Fibroblast of skin of abdomen (primary cell): ENCODE measurements around the gene KCTD8. TPM values are rescaled to one million over a fixed set of nuclear protein-coding genes. Genes with fewer than 3 reads are reported as not detected.

Experiments
- DNase-seq: peaks from one replicate; pipeline ENCODE4 v3.0.0-alpha.2; 2013
- polyA plus RNA-seq, 2 experiments: library from polyadenylated mRNA; unstranded; fragments of 120-200 nt; gene quantifications; one replicate each; pipeline ENCODE4 v1.2.1, GENCODE V29; 2013; ENCODE audit not compliant: insufficient read length in 2 of 2

Gene KCTD8
- polyA plus RNA-seq (2013, experiment 1 of 2; ENCODE audit: insufficient read length) = not detected
- 0.06 TPM for polyA plus RNA-seq (2013, experiment 2 of 2; ENCODE audit: insufficient read length)

DNA sequence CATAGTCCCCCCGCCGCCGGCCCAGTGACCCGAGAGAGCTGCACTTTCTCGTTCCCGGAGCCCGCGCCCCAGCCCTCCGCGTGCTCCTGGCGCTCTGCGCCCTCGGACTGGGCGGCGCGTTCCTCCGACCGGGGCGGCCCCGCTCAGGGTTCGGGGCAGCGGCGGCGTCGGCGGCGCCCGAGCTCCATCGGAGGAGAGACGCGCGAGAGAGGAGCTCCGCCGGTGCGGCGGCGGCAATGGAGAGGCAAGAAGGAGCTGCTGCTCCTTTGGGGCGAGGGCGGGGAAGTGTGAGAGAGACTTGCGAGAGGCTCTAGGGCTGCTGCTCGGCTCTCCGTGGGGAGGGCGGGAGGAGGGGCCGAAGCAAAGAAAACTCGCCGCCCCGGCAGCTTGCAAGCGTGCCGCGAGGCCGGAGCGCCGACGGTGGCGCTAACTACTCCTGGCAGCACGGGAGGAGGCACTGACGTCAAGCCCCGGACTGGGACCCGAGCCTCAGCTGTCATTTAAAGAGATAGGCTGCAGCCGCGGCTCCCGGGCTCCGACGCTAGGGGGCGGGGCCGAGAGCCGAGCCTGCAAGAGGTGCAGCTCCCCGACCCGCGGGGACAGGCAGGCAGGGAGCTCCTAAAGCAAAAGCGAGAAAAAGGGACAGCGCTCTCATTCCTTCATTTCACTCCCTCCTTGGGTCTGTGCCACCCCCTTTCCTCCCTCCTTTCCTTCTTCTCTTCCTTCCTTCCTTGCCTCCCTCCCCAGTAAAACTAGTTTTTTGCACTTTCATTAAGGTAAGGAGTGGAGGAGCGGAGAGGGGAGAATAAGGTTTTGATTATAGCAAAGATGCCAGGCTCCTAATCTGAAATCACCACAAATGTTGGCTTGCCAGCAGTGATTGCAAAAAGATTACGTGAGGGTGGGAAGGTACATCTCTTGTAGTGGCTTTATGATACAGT lies at the start of gene KCTD8:
KCTD8 (minus strand) TSS at position 289 of the 941 bp plus-strand sequence.
- DNase-seq = peak; percentile 57

- DNase-seq = no peak
Measured at GRCh38 chr4:44494810-44495701, 46.4 kb upstream of the KCTD8 start.

DNA sequence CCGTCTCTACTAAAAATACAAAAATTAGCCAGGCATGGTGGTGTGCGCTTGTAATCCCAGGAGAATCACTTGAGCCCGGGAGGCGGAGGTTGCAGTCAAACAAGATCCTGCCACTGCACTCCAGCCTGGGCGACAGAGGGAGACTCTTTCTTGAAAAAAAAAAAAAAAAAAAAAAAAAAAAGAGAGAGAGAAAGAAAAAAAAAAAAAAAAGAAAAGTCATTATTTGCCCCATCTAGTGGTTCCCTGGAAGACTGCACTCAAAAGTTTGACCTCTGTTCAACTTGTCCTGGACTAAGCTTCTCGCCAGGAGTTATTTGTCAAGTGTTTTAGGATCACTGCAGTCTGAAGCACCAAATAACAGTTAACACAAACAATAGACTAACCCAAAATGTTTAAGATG lies 45.3 kb upstream of the KCTD8 start:
- DNase-seq = no peak

DNA sequence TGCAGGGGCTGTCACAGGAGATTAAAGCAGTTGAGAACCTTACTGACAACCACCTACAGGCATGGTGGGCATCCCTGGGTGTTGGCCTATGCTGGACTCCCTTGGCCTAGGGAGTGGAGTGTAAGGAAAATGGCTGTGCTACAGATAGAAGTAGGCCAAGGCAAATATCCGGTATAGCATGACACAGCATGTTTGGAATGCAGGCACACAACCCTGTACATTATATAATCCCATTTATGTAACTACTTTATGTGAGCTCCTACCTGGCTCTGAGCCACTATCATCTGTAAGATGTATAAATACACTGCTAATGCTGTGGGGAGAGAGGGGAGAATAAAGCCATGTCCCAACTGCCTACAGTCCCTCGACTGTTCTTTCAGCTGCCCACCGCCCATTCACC lies 38.7 kb upstream of the KCTD8 start:
- DNase-seq = no peak

- no peak for DNase-seq
Measured at GRCh38 chr4:44479731-44480130, 31.1 kb upstream of the KCTD8 start.

- no peak for DNase-seq
Measured at GRCh38 chr4:44462259-44462658, 13.7 kb upstream of the KCTD8 start.

GRCh38 chr4:44447563-44448504 lies 775 bp downstream of the KCTD8 start:
- no peak for DNase-seq

GRCh38 chr4:44446801-44447562 lies 1.6 kb downstream of the KCTD8 start:
- no peak for DNase-seq

GRCh38 chr4:44446191-44446590 lies 2.4 kb downstream of the KCTD8 start:
- DNase-seq = no peak

- no peak for DNase-seq
Measured at GRCh38 chr4:44438687-44439086, 9.9 kb downstream of the KCTD8 start.

DNA sequence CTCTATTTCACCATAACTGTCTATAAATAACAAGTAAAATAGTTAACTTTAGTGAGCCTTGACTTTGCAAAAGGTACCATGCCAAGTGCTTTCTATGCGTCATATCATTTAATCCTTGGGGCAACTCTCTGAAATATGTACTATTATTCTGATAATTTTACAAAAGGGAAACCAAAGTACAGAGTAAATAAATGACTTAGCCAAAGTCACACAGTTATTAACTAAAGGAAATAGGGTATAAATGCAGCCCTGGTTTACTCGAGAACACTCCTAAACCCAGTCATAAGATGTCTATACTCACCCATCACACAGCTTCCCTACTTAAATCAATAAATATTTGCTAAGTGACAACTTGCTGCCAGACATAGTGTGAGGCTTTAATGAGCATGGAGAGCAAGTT lies 14.4 kb downstream of the KCTD8 start:
- DNase-seq = no peak

DNA sequence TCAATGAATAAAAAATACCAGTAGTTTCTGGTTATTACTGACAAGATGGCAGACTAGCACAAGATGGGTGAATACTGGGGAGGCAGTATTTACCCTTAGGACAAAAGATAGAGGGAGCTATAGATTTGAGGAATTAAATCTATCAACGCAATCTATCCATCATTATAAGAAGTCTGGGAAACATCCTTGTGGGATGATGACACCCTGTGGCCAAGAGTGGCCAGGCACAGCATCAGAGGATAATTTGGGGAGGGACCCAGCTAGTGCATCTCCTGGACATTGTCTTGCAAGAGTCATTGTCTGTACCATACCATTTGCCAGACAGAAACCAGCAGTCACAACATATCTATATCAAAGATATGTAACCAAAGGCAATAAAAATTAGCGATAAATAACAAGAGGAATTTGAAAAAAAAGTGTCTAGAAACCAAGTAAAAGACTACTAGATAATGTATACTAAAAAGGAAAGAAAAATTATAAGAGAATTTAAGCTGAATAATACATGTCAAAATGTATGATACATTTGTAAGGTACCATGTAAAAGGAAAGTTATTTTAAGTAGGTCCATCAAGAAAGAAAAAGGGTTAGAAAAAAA lies 22.9 kb downstream of the KCTD8 start:
- DNase-seq = no peak

GRCh38 chr4:44422912-44423311 lies 25.7 kb downstream of the KCTD8 start:
- no peak for DNase-seq

- DNase-seq = no peak
Measured at GRCh38 chr4:44421330-44422065, 27.1 kb downstream of the KCTD8 start.

- no peak for DNase-seq
Measured at GRCh38 chr4:44415251-44415650, 33.4 kb downstream of the KCTD8 start.

- DNase-seq = no peak
Measured at GRCh38 chr4:44368413-44369167, 80.0 kb downstream of the KCTD8 start.

GRCh38 chr4:44354172-44354571 lies 94.4 kb downstream of the KCTD8 start:
- no peak for DNase-seq

DNA sequence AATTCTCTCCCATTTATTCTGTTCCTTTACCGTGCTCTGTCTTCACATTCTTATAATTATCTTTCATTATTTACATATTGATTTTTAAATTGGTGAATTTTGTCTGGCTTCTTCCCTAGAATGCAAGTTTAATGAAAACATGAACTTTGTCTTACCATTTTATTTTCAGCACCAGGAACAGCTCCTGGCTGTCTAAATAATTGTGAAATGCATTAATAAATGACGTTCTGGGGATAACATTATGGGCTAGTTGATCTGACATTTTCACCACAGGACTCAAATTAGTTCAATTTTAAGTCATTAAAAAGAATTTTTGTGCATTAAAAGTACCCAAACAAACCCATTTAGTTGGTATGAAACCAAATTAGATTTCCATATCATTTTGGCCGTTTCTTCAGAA lies 97.5 kb downstream of the KCTD8 start:
- DNase-seq = no peak

- DNase-seq = no peak
Measured at GRCh38 chr4:44342800-44343199, 105.8 kb downstream of the KCTD8 start.
